Naive thymus-derived CD8-positive, alpha-beta T cell (primary cell): ENCODE data around the gene HOXA13. TPM values are rescaled to one million over a fixed set of nuclear protein-coding genes. Genes with fewer than 3 reads are reported as not detected.

ENCODE experiments used
- ATAC-seq, 2 donors: fragments of 150-1000 bp; cut with Tn5 transposase in 1 of 2; sonication (Bioruptor Pico), chemical (Tn5 transposase) in 1 of 2; 1 replicate in 1 of 2; 2 replicates in 1 of 2; pipeline ENCODE4 v1.10.0; 2021; ENCODE audit warnings: mild to moderate bottlenecking in 2 of 2, moderate library complexity in 2 of 2
- POLR2A ChIA-PET: fragments of 350-600 bp; sonication (Branson Sonifier 250); formaldehyde crosslinking; loops from one replicate; lab custom pipeline; 2021; ENCODE audit warnings: antibody characterized with exemption; lab: Charles Lee
- DNase-seq, 10 donors: peaks; one replicate each; pipeline versions ENCODE4 v3.0.0 to v3.0.0-alpha.2; 2020 to 2022
- H3K27ac Mint-ChIP-seq, 10 donors: one replicate each; pipeline ENCODE4 v1.8.0; 2020 to 2022; ENCODE audit warnings: mild to moderate bottlenecking in 10 of 10, mixed read lengths in 10 of 10, moderate library complexity in 4 of 10, inconsistent platforms in 1 of 10
- H3K27me3 Mint-ChIP-seq, 5 donors: one replicate each; pipeline ENCODE4 v1.8.0; 2021 to 2022; ENCODE audit warnings: mixed read lengths in 5 of 5
- H3K36me3 Mint-ChIP-seq, 3 donors: one replicate each; pipeline ENCODE4 v1.8.0; 2020 to 2022; ENCODE audit warnings: mixed read lengths in 3 of 3, mild to moderate bottlenecking in 2 of 3, inconsistent platforms in 1 of 3
- H3K4me1 Mint-ChIP-seq, 4 donors: one replicate each; pipeline ENCODE4 v1.8.0; 2021 to 2022; ENCODE audit warnings: mixed read lengths in 4 of 4
- H3K4me3 Mint-ChIP-seq, 10 donors: one replicate each; pipeline ENCODE4 v1.8.0; 2020 to 2022; ENCODE audit warnings: mild to moderate bottlenecking in 10 of 10, mixed read lengths in 10 of 10, moderate library complexity in 6 of 10, inconsistent platforms in 1 of 10
- H3K9me3 Mint-ChIP-seq, 9 donors: one replicate each; pipeline ENCODE4 v1.8.0; 2020 to 2022; ENCODE audit warnings: mixed read lengths in 9 of 9, mild to moderate bottlenecking in 3 of 9, inconsistent platforms in 1 of 9, moderate library complexity in 1 of 9
- polyA plus RNA-seq, 3 donors: library from polyadenylated mRNA; unstranded; fragments of 300-500 nt; fragmentation: Illumina TruSeq; gene quantifications; one replicate each; pipeline ENCODE4 v1.2.3, GENCODE V29; 2021
- total RNA-seq, 8 experiments: library from RNA in 2 of 8; stranded (reverse) in 2 of 8; gene quantifications; one replicate each; pipeline ENCODE4 v1.2.3 and lab custom pipeline; 2021 to 2026

The HOXA13 gene
- total and polyA plus RNA-seq, 5 experiments from 2014 or later = not detected

DNA sequence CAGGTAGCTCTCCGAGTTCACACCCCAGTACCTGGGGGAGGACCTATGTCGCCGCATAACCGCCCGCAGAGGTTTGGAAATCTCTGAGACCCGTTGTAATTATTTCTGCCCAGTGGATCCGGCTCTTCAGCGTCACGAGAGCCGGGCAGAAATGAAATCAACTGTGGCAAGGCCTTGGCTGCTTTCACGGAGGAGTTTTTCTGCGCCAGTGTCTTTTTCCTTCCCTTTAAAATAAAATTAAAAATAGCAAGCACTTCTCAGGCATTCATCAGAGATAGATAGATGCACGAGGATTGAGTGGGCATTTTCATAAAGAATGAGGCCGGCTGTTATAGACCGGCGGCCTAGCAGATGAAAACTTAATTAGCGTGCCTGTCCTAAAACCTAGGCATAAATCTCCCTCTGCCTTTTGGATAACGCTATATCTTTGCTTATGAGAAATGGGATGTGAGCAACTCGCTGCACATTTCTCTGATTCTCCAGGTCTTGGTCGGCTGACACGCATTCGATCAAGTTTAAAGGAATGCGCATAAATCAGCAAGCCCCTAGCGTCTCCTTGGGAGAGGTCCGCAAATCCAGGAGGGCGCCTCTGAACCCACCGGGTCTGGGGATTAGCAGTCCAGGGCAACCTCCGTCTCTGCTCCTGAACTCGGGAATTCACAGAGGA lies 6.4 kb downstream of the HOXA13 start:
- Mint-ChIP-seq H3K4me1 (peaks cover 12 to 41% (median 34%) of the 10 kb centered on the region in 4 donors), H3K27me3 (peaks cover 66 to 99% (median 78%) of the 10 kb centered on the region in 5 donors), H3K9me3 (peaks cover 0 to 8% (median 0%) of the 10 kb centered on the region in 9 donors), H3K4me3 (peak overlapping the region; percentile 28 to 83 (median 48)), H3K27ac (no peak overlapping the region), H3K36me3 (peaks cover 2 to 6% (median 5%) of the 10 kb centered on the region in 3 donors)
- POLR2A ChIA-PET = interaction anchor here (0.6 to 1.4 kb wide), 2 partner anchors 21 to 728 kb away, joined by 3 to 4 read pairs; no protein-coding TSS in a partner anchor
- DNase-seq (peak in 1 of 10 donors; percentile 12), ATAC-seq (no peak)

DNA sequence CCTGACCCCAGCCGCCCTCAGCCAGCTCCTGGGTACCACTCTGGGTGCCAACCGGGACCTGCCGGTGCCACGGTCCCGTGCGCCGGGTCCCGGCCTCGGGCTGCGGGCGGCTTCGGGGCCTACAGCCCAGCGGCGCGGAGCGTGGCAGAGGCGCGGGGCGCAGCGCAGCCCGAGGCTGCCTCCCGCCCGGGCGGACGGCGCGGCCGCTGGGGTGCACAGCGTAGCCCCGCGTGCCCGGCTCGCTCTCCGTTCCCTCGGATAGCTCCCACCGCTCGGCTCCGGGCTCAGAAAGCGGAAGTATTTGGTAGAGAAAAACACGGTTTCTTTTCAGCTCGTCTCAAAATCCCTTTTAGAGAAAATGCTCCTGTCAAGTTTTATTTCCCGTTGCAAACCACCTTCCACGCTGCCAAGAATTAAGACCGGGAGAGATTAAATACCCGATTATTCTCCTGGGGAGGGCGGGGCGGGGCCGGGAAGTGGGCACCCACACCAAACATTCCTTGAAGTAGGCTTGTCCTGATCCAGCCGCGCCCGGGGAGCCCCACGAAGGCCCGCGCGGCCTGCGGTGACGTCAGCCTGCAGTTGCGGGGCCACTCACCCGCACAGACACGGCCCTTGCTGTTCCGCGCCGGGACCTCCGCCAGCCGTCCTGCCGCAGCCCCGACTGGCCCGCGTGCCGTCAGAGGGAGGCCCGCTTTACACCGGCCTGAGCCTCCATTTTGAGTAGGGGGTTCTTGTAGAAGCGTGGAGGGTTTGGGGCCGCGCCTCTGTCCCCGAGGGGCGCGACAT lies 7.2 kb downstream of the HOXA13 start:
- POLR2A ChIA-PET = interaction anchor here (0.6 to 1.4 kb wide), 3 partner anchors 20 to 729 kb away, joined by 3 to 4 read pairs (median 4); no protein-coding TSS in a partner anchor
- H3K9me3 Mint-ChIP-seq = peaks cover 0 to 8% (median 0%) of the 10 kb centered on the region in 9 donors
- peaks cover 67 to 99% (median 78%) of the 10 kb centered on the region in 5 donors for H3K27me3 Mint-ChIP-seq
- peaks cover 18 to 41% (median 36%) of the 10 kb centered on the region in 4 donors for H3K4me1 Mint-ChIP-seq
- no peak for DNase-seq
- peaks cover 2 to 6% (median 5%) of the 10 kb centered on the region in 3 donors for H3K36me3 Mint-ChIP-seq
- ATAC-seq = peak; percentile 57 to 61
- peak overlapping the region; percentile 49 to 83 (median 74) for H3K4me3 Mint-ChIP-seq
- peak overlapping the region in 1 of 10 donors; percentile 65 for H3K27ac Mint-ChIP-seq

- peak in 1 of 2 donors; percentile 13 for ATAC-seq
- DNase-seq = no peak
- Mint-ChIP-seq H3K27me3 (peaks cover 67 to 99% (median 78%) of the 10 kb centered on the region in 5 donors), H3K4me3 (peak overlapping the region; percentile 34 to 82 (median 67)), H3K4me1 (peaks cover 19 to 49% (median 41%) of the 10 kb centered on the region in 4 donors), H3K36me3 (peaks cover 0 to 6% (median 2%) of the 10 kb centered on the region in 3 donors), H3K9me3 (peaks cover 0 to 4% (median 0%) of the 10 kb centered on the region in 9 donors), H3K27ac (peak overlapping the region in 1 of 10 donors; percentile 52)
- POLR2A ChIA-PET = interaction anchor here (0.6 to 1.4 kb wide), 2 partner anchors 19 to 541 kb away, joined by 4 read pairs; no protein-coding TSS in a partner anchor
These were observed 7.9 kb downstream of the HOXA13 start for GRCh38 chr7:27191833-27192545.

DNA sequence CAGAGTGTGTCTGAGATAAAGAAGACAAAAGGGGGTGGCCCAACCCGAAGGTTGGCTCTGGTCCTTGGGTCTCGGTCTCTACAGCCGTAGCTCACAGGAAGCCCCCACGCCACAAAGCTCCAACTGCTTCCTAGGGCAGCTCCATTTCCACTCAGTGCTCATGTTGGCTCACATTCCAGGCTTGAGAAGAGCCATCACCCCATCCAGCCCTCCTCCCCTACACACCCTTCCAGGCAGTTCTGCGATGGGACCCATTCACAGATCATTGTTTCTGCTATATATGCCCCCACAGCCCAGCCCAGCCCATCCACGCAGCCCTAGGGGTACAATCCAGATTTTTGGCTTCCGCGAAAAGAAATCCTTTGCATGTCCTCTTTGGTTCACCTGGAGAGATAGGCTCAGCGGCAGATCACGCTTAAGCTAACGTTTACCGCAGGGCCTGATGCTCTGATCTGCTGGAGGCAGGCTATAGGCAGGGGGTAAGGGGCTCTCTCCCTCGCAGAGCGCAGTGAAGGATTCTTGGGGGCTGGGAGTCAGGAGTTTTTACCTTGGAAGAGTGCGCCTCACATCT lies 8.6 kb downstream of the HOXA13 start:
- Mint-ChIP-seq H3K4me3 (peak overlapping the region in 6 of 10 donors; percentile 1 to 66 (median 32)), H3K9me3 (peaks cover 0 to 4% (median 0%) of the 10 kb centered on the region in 9 donors), H3K4me1 (peaks cover 19 to 52% (median 43%) of the 10 kb centered on the region in 4 donors), H3K36me3 (peaks cover 0 to 6% (median 2%) of the 10 kb centered on the region in 3 donors), H3K27ac (peak overlapping the region in 1 of 10 donors; percentile 72), H3K27me3 (peaks cover 68 to 99% (median 79%) of the 10 kb centered on the region in 5 donors)
- DNase-seq = no peak
- POLR2A ChIA-PET = interaction anchor here (1.1 to 1.6 kb wide), 2 partner anchors 8 to 34 kb away, joined by 3 to 5 read pairs; partner anchors contain the start of genes HOXA13 and HOXA7
- ATAC-seq = no peak

- Mint-ChIP-seq H3K27ac (peak overlapping the region in 5 of 10 donors; percentile 6 to 81 (median 44)), H3K27me3 (peaks cover 69 to 99% (median 82%) of the 10 kb centered on the region in 5 donors), H3K9me3 (peaks cover 0 to 4% (median 0%) of the 10 kb centered on the region in 9 donors), H3K36me3 (peaks cover 0 to 9% (median 2%) of the 10 kb centered on the region in 3 donors), H3K4me1 (peaks cover 26 to 63% (median 54%) of the 10 kb centered on the region in 4 donors), H3K4me3 (peak overlapping the region in 6 of 10 donors; percentile 12 to 88 (median 56))
- ATAC-seq (no peak), DNase-seq (no peak)
- POLR2A ChIA-PET = interaction anchor here (1.1 to 1.6 kb wide), 2 partner anchors 10 to 33 kb away, joined by 3 to 5 read pairs; partner anchors contain the start of genes HOXA13 and HOXA7
These were observed 9.7 kb downstream of the HOXA13 start for GRCh38 chr7:27189997-27190748.

DNA sequence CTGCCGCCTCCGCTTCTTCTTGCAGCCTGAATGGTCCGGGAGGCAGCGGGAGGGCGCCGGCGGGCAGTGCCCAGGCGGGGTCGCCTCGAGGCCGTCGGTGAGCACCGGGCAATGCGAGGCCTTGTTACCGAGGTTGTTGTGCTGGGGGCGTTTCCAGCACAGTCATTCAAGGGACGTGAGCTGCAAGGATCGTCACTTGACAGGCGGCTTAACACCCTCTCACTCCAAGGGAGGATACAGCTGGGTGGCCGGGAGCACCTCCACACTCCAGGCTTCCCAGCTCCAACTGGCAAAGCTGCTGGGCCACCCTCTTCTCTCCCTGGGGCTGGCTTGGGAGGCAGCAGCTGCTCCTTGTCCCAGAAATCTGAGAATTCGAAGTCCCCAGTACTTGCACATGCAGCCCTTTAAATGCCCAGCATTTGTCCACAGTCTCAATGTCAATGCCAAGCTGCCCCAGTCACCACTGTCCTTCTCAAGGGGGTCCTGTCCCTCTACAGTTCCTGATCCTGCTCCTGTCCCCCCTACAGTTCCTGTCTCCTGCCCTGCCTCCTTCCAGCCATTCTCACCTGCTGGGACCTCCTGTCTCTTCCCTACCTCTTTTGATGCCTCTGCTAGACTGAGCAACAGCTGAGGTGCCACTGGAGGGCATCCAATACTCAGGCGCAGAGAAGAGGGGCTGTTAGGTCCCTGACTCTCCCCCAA lies 10.4 kb downstream of the HOXA13 start:
- peak overlapping the region in 5 of 10 donors; percentile 6 to 81 (median 44) for H3K27ac Mint-ChIP-seq
- DNase-seq = no peak

DNA sequence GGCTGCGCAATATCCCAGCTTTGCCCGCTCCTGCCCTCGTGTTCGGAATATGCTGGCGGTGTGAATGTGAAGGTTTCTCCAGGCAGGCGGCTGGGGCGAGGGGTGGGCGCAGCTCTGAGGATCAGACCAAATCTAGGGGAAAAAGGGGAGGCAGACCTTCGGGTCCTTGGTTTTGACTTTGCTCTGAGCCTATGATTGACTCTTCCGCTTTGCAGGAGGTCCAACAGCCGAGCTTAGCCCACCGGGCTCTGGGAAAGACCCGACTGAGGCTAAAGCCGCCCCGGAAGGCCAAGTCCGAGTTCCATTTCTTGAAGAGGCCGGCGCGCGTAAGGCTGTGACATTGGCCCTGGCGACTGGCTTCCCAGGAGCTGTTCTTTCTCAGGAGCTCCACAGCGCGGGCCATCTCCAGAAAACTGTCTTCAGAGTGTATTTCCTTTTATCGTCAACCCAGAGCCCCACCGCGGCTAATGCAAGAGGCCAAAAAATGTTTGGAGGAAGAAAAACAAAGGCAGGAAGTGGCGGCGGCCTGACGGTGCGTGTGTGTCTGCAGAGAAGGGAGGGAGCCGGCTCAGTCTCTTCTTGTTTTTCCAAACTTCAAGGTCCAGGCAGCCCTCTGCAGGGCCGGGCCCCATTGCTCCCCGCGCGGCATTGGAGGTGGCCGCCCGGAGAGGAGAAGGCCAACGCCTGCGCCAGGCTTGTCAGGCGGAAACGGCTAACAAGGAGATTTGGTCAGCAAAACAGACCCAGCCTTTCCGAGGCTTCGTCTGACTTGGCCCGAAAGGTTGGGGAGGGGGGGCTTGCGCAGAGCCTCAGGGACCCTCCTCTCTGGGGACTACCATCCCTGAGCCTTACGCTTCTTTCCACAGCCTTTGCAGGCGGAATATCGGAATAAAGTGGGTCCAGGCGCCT lies 11.3 kb downstream of the HOXA13 start:
- POLR2A ChIA-PET = interaction anchor here (1.3 to 3.5 kb wide), 3 partner anchors 9 to 16 kb away, joined by 3 to 18 read pairs (median 4); no protein-coding TSS in a partner anchor
- H3K27ac Mint-ChIP-seq = peak overlapping the region in 9 of 10 donors; percentile 17 to 76 (median 55)
- ATAC-seq (peak; percentile 35 to 54), DNase-seq (peak in 5 of 10 donors; percentile 0 to 74 (median 50))
- peak overlapping the region; percentile 63 to 88 (median 76) for H3K4me3 Mint-ChIP-seq
- peaks cover 63 to 99% (median 76%) of the 10 kb centered on the region in 5 donors for H3K27me3 Mint-ChIP-seq
- H3K4me1 Mint-ChIP-seq = peaks cover 32 to 74% (median 66%) of the 10 kb centered on the region in 4 donors
- peaks cover 0 to 4% (median 0%) of the 10 kb centered on the region in 9 donors for H3K9me3 Mint-ChIP-seq
- peaks cover 0 to 9% (median 2%) of the 10 kb centered on the region in 3 donors for H3K36me3 Mint-ChIP-seq

More for the DNA sequence above, 10.4 kb downstream of the HOXA13 start:
- ATAC-seq = no peak
- POLR2A ChIA-PET = interaction anchor here (1.9 kb wide), 1 partner anchor 9 kb away, joined by 4 read pairs; no protein-coding TSS in a partner anchor
- Mint-ChIP-seq H3K36me3 (peaks cover 0 to 9% (median 2%) of the 10 kb centered on the region in 3 donors), H3K27me3 (peaks cover 69 to 99% (median 81%) of the 10 kb centered on the region in 5 donors), H3K9me3 (peaks cover 0 to 4% (median 0%) of the 10 kb centered on the region in 9 donors), H3K4me3 (peak overlapping the region in 9 of 10 donors; percentile 32 to 88 (median 77)), H3K4me1 (peaks cover 32 to 70% (median 61%) of the 10 kb centered on the region in 4 donors)

GRCh38 chr7:27187475-27188385 lies 12.2 kb downstream of the HOXA13 start:
- H3K27me3 Mint-ChIP-seq = peaks cover 61 to 100% (median 74%) of the 10 kb centered on the region in 5 donors
- H3K4me1 Mint-ChIP-seq = peaks cover 33 to 73% (median 64%) of the 10 kb centered on the region in 4 donors
- peaks cover 0 to 4% (median 0%) of the 10 kb centered on the region in 9 donors for H3K9me3 Mint-ChIP-seq
- peak overlapping the region in 5 of 10 donors; percentile 17 to 75 (median 55) for H3K27ac Mint-ChIP-seq
- POLR2A ChIA-PET = interaction anchor here (0.7 to 3.5 kb wide), 5 partner anchors 8 to 988 kb away, joined by 3 to 18 read pairs (median 3); no protein-coding TSS in a partner anchor
- H3K4me3 Mint-ChIP-seq = peak overlapping the region; percentile 63 to 88 (median 76)
- DNase-seq (peak in 1 of 10 donors; percentile 17), ATAC-seq (no peak)
- H3K36me3 Mint-ChIP-seq = peaks cover 0 to 9% (median 2%) of the 10 kb centered on the region in 3 donors
